Fibroblast of skin of left biceps (primary cell): Measurements from ENCODE around the gene HOXA3.
A peak's percentile ranks its signal among the peaks of the same experiment; 100 is the strongest.

Experiments used
- DNase-seq, 2 experiments: peaks; one replicate each; pipeline ENCODE4 v3.0.0-alpha.2; 2013; ENCODE audit warnings: low read depth in 2 of 2

The HOXA3 gene

GRCh38 chr7:27189295-27189996, 37.1 kb upstream of the HOXA3 start:
- DNase-seq: no peak

GRCh38 chr7:27188386-27189294, 36.3 kb upstream of the HOXA3 start:
- DNase-seq: no peak

- no peak for DNase-seq
Observed at GRCh38 chr7:27187475-27188385, 35.3 kb upstream of the HOXA3 start.

GRCh38 chr7:27186668-27187474, 34.5 kb upstream of the HOXA3 start:
- no peak for DNase-seq

- DNase-seq: no peak
Observed at GRCh38 chr7:27185854-27186667, 33.7 kb upstream of the HOXA3 start.

- peak in 1 of 2 experiments; percentile 64 for DNase-seq
Observed at GRCh38 chr7:27185013-27185853, 32.9 kb upstream of the HOXA3 start, which contains the start of gene HOXA11. Gene HOXA11, minus strand, starts transcription at chr7:27185232. Its CDS starts 88 bp downstream, at chr7:27185144.

GRCh38 chr7:27184337-27185012, 32.1 kb upstream of the HOXA3 start:
- no peak for DNase-seq

- DNase-seq: no peak
Observed at GRCh38 chr7:27183682-27184336, 31.4 kb upstream of the HOXA3 start.

- DNase-seq: no peak
Observed at GRCh38 chr7:27182861-27183681, 30.7 kb upstream of the HOXA3 start.

- DNase-seq: no peak
Observed at GRCh38 chr7:27182285-27182841, 30.0 kb upstream of the HOXA3 start.

GRCh38 chr7:27181795-27182275, 29.5 kb upstream of the HOXA3 start:
- DNase-seq: no peak

GRCh38 chr7:27180431-27181420, 28.3 kb upstream of the HOXA3 start:
- DNase-seq: no peak

- DNase-seq: peak in 1 of 2 experiments; percentile 64
Observed at GRCh38 chr7:27179503-27180430, 27.4 kb upstream of the HOXA3 start.

GRCh38 chr7:27179030-27179429, 26.6 kb upstream of the HOXA3 start:
- no peak for DNase-seq
